HG03045 (cell line): ENCODE results near the gene SPDL1.
"Not testable (repeated sequence)": the region's sequence is repeated elsewhere in the genome, so short reads cannot be mapped to it uniquely, and the experiment has no call there.

Experiments
- ATAC-seq: cut with Tn5 transposase; IDR thresholded peaks from one replicate; pipeline ENCODE4 v1.9.1; 2021; ENCODE audit warnings: mild to moderate bottlenecking, moderate library complexity; ENCODE audit not compliant: unreplicated experiment

Gene SPDL1

GRCh38 chr5:169574134-169574646, 9.4 kb upstream of the SPDL1 start:
- no peak for ATAC-seq

DNA sequence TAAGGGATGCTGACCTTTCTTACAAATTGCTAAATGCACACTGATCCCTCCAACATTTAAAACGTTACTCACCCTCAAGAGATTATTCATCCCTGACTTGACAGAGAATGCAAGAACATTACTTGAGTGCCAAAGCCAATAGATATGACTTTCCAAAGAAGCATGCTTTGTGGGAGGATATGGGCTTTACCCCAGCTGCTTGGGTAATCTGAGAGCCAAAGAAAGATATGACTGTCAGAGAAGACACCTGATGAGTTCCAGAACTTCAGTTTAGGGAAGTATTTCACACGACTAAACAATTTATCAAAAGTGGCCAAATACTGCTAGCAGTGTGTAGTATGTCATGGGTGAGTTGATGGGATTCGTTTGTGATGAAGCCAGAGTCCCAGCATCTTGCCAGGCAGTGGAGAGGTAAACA, 7.4 kb upstream of the SPDL1 start:
- ATAC-seq = no peak

DNA sequence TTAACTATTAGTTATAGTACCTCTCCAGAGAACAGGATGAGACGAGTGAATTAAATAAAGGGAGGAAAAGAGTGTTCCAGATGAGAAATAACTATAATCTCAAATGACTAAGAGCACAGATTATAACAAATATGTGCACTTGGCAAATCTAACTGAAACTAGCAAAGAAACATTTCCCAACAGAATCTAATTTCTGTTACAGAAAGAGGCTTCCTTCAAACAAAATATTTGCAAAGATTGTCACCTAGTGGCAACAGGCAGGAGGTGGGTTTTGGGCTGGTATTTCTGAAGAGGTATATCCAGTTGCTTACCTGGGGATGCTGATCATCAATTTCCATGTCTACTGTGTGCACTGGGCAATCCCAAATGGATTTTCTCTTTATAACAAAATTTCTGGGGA, 5.6 kb upstream of the SPDL1 start:
- ATAC-seq = no peak

DNA sequence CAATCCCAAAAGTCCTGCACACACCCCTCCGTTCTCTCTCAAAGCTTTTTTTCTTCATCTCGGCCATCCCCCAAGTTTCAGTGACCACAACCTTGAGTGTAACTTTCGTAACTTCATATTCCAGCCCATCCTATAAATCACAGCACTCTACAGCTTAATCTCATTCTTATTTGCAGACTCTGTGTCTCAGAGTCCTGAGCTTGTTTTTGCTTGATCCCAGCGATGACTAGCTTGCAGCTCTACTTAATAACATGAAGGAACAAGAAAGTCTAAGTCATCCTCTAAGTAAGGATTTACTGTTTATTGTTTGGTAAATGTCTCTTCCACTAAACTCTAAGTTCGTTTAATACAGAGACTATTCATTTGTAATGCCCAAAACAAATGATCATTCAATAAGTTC, 2.6 kb upstream of the SPDL1 start:
- ATAC-seq = no peak

- ATAC-seq = peak; percentile 29
Measured at GRCh38 chr5:169581580-169582227, 1.9 kb upstream of the SPDL1 start.

GRCh38 chr5:169583101-169583423, 511 bp upstream of the SPDL1 start:
- no peak for ATAC-seq

- no peak for ATAC-seq
Measured at GRCh38 chr5:169584998-169585451, 1.5 kb downstream of the SPDL1 start.

DNA sequence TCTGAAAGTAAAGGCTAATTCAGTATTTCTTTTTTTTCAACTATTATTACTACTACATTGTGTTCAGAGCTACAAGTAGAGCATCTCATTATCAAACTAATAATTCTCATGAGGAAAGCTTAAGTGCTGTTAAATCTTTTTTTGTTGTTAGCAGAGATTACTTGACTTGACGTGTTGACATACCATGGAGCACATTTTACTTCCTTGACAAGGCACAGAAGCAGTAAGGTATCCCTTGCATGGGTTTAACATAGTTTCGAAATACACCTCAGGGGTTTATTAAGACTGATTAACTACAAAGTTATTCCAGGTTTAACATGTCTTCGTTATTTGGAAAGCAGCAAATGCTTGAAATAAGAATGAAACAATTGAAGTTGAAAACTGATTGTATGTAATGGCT, 7.0 kb downstream of the SPDL1 start:
- no peak for ATAC-seq

DNA sequence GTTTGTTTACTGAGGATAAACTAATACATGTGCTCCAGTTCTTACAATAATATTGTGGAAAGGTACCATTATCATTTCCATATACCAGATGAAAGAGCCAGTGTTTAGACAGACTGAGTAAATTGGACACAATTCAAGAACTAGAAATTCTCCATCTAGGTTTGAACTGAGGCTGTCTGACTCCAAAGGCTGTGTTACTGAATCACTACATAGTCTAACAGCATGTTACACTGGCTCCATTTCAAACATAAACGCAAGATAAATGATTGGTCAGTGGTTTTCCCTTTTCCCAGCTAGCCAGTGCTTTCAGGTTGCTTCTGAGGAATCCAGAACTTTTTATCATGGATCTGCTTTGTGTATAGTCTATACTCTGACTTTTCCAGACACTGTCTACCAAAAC, 8.1 kb downstream of the SPDL1 start:
- no peak for ATAC-seq

- no peak for ATAC-seq
Measured at GRCh38 chr5:169592937-169593650, 9.5 kb downstream of the SPDL1 start.

- ATAC-seq = no peak
Measured at GRCh38 chr5:169595172-169595820, 11.7 kb downstream of the SPDL1 start.

DNA sequence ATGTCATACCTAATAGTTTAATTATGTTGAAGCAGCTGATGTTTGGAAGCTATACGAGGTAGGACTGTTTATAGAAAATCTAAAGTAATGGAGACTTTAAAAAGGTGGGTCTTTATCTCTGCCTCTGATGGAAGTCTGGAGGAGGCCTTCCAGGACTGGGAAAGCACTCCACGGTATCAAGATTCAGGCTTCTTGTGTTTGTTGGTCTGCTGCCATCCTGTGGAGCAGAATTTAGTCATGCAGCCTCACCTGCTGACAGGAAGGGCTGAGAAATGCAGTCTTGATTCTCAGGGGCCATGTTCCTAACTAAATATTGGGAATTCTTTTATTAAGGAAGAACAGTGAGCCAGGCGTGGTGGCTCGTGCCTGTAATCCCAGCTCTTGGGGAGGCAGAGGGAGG, 15.9 kb downstream of the SPDL1 start:
- ATAC-seq = no peak

DNA sequence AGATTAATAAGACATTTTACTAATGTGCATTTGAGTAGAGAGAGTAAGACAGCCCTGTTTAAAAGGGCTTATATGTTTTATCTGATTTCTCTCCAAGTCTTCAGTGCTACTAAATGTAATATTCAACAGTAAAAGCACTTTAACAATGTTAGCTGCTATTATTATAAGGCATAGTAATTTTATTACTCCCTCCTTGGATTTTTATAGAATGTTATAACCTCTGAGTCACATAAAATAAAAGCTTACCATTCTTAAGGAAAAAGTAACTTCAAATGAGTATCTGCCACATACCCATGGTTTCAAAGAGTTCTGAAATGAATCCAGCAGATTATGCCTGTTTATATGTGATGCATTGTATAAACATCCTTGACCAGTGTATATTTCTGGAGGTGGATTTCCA, 19.0 kb downstream of the SPDL1 start:
- ATAC-seq = no peak

- ATAC-seq = no peak
Measured at GRCh38 chr5:169606279-169606678, 22.7 kb downstream of the SPDL1 start.

GRCh38 chr5:169607882-169608281, 24.3 kb downstream of the SPDL1 start:
- ATAC-seq = no peak

GRCh38 chr5:169609716-169610115, 26.1 kb downstream of the SPDL1 start:
- no peak for ATAC-seq

GRCh38 chr5:169610606-169611005, 27.0 kb downstream of the SPDL1 start:
- ATAC-seq = no peak

DNA sequence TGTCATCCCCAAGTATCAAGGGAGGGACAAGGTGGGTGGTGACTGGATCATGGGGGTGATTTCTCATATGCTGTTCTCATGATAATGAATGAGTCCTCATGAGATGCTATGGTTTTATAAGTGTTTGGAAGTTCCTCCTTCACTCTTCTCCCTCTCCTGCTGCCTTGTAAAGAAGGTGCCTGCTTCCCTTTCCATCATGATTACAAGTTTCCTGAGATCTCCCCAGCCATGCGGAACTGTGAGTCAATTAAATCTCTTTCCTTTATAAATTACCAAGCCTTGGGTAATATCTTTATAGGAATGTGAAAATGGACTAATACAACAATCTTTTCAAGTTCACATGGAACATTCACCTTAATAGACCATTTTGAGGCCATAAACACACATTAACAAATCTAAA, 32.0 kb downstream of the SPDL1 start:
- no peak for ATAC-seq

DNA sequence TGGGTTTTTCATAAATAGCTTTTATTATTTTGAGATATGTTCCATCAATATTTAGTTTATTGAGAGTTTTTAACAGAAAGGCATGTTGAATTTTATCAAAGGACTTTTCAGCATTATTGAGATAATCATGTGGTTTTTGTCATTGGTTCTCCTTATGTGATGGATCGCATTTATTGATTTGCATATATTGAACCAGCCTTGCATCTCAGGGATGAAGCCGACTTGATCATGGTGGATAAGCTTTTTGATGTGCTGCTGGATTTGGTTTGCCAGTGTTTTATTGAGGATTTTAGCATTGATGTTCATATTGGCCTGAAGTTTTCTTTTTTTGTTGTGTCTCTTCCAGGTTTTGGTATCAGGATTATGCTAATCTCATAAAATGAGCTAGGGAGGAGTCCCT, 40.7 kb downstream of the SPDL1 start:
- ATAC-seq = not testable (repeated sequence)

DNA sequence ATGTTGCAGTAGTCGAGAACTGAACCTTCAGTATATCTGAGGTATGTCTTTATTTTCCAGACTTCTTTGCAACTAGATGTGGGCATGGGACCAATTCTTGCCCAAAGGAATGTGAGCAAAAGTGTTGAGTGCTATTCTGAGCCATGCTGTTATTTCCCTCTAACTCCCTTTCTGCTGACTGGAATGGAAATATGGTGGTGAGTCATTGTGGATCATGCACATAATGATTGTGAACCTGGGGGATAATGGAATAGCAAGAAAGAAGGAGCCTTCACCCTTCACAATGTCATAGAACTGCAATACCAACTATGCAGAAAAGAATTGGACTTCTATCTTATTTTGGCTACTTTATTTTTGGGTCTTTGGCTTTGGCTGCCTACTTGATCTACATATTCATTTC, 43.2 kb downstream of the SPDL1 start:
- no peak for ATAC-seq

GRCh38 chr5:169627551-169627950, 44.0 kb downstream of the SPDL1 start:
- ATAC-seq = no peak

GRCh38 chr5:169628892-169629291, 45.3 kb downstream of the SPDL1 start:
- ATAC-seq = no peak
